Panc1 (cell line): ENCODE results near the gene TRMT61B. TPM values are rescaled to one million over a fixed set of nuclear protein-coding genes. Genes with fewer than 3 reads are reported as not detected.

Experiments used
- ATAC-seq: fragments of 200-7000 bp; cut with Tn5 transposase; 2 replicates; pipeline ENCODE4 v1.9.1; 2020; ENCODE audit warnings: mild to moderate bottlenecking, moderate library complexity
- BruUV-seq: library from RNA; stranded (reverse); fragments of 400-500 nt; replicated peaks from 2 replicates; lab custom pipeline; 2021; lab: Mats Ljungman, UMichigan
- CTCF ChIA-PET: fragments of 300-600 bp; sonication (Branson Sonifier 250); formaldehyde crosslinking; loops from one replicate; lab custom pipeline; 2022; ENCODE audit warnings: antibody characterized with exemption; lab: Charles Lee
- POLR2A ChIA-PET: fragments of 300-600 bp; sonication (Branson Sonifier 250); formaldehyde crosslinking; loops from one replicate; lab custom pipeline; 2022; ENCODE audit warnings: antibody characterized with exemption; lab: Charles Lee
- DNase-seq: peaks from one replicate; pipeline ENCODE4 v3.0.0-alpha.2; 2010; ENCODE audit warnings: low read depth, low spot score
- H3K27ac ChIP-seq: 2 replicates; pipeline ENCODE4 v1.5.1; 2011; ENCODE audit warnings: mild to moderate bottlenecking, low read length, inconsistent platforms
- H3K27me3 ChIP-seq: fragments of 200-500 bp; sonication (Bioruptor generic); 2 replicates; pipeline ENCODE4 v1.6.0; 2014; ENCODE audit warnings: low read length, inconsistent platforms; ENCODE audit not compliant: control insufficient read depth, insufficient read depth
- H3K36me3 ChIP-seq: fragments of 200-500 bp; sonication (Bioruptor generic); 2 replicates; pipeline ENCODE4 v1.5.1; 2014; ENCODE audit warnings: inconsistent platforms, mild to moderate bottlenecking, low read length, moderate library complexity; ENCODE audit not compliant: control insufficient read depth, insufficient read depth
- H3K4me1 ChIP-seq: 2 replicates; pipeline ENCODE4 v1.5.1; 2011; ENCODE audit warnings: inconsistent platforms, mild to moderate bottlenecking, low read length, moderate library complexity; ENCODE audit not compliant: control insufficient read depth, insufficient read depth
- H3K4me3 ChIP-seq, 2 experiments: 2 replicates each; pipeline ENCODE4 v1.5.1; 2011 to 2012; ENCODE audit warnings: low read depth in 2 of 2, low read length in 2 of 2, mild to moderate bottlenecking in 2 of 2, inconsistent platforms in 1 of 2, moderate library complexity in 1 of 2
- H3K9me3 ChIP-seq: fragments of 200-500 bp; sonication (Bioruptor generic); 2 replicates; pipeline ENCODE4 v1.5.1; 2014; ENCODE audit warnings: low read depth, mild to moderate bottlenecking, inconsistent platforms, low read length, moderate library complexity; ENCODE audit not compliant: control insufficient read depth, insufficient read depth
- POLR2AphosphoS5 ChIP-seq: IDR thresholded peaks from 2 replicates; pipeline ENCODE4 v1.6.1; 2012; ENCODE audit warnings: mild to moderate bottlenecking, low read depth, low read length, moderate library complexity
- SIN3A ChIP-seq: IDR thresholded peaks from 2 replicates; pipeline ENCODE4 v1.6.1; 2012; ENCODE audit warnings: low read depth, mild to moderate bottlenecking, low read length, moderate library complexity, borderline replicate concordance; ENCODE audit not compliant: insufficient read depth
- TCF7L2 ChIP-seq: IDR thresholded peaks from 2 replicates; pipeline ENCODE4 v1.6.1; 2011; ENCODE audit warnings: mild to moderate bottlenecking, low read depth, low read length, inconsistent platforms
- in situ Hi-C: cut with HindIII; loops from 2 replicates; pipeline ENCODE4 v1.10.0; 2016; ENCODE audit warnings: low sequenced_read_pairs, low pct_unique_long_range_greater_than_20kb
- intact Hi-C: fragments of 100-400 bp; cut with micrococcal nuclease; formaldehyde crosslinking; loops from one replicate; pipeline ENCODE4 v1.10.0; 2022; ENCODE audit not compliant: unreplicated experiment
- total RNA-seq: library from RNA; stranded (reverse); gene quantifications from one replicate; pipeline ENCODE4 v1.2.1, GENCODE V29; 2021; ENCODE audit not compliant: unreplicated experiment
- TF ChIP-seq, protein P1 (sequence below): fragments of 450-650 bp; IDR thresholded peaks from 2 replicates; pipeline ENCODE4 v1.5.1; 2017; ENCODE audit warnings: mild to moderate bottlenecking
- TF ChIP-seq, protein P2 (sequence below), 2 experiments: IDR thresholded peaks; 2 replicates each; pipeline ENCODE4 v1.6.1; 2011 to 2012; ENCODE audit warnings: low read depth in 2 of 2, control low read depth in 1 of 2, low read length in 1 of 2, mild to moderate bottlenecking in 1 of 2, moderate library complexity in 1 of 2; ENCODE audit not compliant: insufficient read depth in 1 of 2

Gene TRMT61B
- total RNA-seq, 1 experiment from 2014 or later: 14.3 TPM

- H3K4me1 ChIP-seq: peaks cover 10% of the 10 kb centered on the region; the same call in 1 of the 2 replicates
- H3K9me3 ChIP-seq: no peaks in the 10 kb centered on the region
- ATAC-seq (no peak), DNase-seq (no peak)
- in situ Hi-C loops (no loop called here), intact Hi-C loops (no loop called here)
- H3K36me3 ChIP-seq: peaks cover 7% of the 10 kb centered on the region; the same call in 1 of the 2 replicates
- H3K27me3 ChIP-seq: peaks cover 7% of the 10 kb centered on the region; the same call in 1 of the 2 replicates
- no peak overlapping the region for H3K27ac ChIP-seq
- CTCF ChIA-PET: no interaction called here
- POLR2A ChIA-PET: interaction anchor here (0.7 kb wide), 1 partner anchor 21 kb away, joined by 5 read pairs; no protein-coding TSS in a partner anchor
- H3K4me3 ChIP-seq: no peak overlapping the region
- TF ChIP-seq, protein P1, sequence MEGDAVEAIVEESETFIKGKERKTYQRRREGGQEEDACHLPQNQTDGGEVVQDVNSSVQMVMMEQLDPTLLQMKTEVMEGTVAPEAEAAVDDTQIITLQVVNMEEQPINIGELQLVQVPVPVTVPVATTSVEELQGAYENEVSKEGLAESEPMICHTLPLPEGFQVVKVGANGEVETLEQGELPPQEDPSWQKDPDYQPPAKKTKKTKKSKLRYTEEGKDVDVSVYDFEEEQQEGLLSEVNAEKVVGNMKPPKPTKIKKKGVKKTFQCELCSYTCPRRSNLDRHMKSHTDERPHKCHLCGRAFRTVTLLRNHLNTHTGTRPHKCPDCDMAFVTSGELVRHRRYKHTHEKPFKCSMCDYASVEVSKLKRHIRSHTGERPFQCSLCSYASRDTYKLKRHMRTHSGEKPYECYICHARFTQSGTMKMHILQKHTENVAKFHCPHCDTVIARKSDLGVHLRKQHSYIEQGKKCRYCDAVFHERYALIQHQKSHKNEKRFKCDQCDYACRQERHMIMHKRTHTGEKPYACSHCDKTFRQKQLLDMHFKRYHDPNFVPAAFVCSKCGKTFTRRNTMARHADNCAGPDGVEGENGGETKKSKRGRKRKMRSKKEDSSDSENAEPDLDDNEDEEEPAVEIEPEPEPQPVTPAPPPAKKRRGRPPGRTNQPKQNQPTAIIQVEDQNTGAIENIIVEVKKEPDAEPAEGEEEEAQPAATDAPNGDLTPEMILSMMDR: no peak
- TF ChIP-seq TCF7L2 (no peak), POLR2AphosphoS5 (no peak), SIN3A (no peak)
- TF ChIP-seq, protein P2, sequence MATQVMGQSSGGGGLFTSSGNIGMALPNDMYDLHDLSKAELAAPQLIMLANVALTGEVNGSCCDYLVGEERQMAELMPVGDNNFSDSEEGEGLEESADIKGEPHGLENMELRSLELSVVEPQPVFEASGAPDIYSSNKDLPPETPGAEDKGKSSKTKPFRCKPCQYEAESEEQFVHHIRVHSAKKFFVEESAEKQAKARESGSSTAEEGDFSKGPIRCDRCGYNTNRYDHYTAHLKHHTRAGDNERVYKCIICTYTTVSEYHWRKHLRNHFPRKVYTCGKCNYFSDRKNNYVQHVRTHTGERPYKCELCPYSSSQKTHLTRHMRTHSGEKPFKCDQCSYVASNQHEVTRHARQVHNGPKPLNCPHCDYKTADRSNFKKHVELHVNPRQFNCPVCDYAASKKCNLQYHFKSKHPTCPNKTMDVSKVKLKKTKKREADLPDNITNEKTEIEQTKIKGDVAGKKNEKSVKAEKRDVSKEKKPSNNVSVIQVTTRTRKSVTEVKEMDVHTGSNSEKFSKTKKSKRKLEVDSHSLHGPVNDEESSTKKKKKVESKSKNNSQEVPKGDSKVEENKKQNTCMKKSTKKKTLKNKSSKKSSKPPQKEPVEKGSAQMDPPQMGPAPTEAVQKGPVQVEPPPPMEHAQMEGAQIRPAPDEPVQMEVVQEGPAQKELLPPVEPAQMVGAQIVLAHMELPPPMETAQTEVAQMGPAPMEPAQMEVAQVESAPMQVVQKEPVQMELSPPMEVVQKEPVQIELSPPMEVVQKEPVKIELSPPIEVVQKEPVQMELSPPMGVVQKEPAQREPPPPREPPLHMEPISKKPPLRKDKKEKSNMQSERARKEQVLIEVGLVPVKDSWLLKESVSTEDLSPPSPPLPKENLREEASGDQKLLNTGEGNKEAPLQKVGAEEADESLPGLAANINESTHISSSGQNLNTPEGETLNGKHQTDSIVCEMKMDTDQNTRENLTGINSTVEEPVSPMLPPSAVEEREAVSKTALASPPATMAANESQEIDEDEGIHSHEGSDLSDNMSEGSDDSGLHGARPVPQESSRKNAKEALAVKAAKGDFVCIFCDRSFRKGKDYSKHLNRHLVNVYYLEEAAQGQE (IDR thresholded peaks at IDR 0.05; ENCODE audit: insufficient read depth in 1 of 2, low read depth in 2 of 2, low read length in 1 of 2): no peak
- no TSS peak for BruUV-seq
Observed at GRCh38 chr2:28871620-28872019, 1.5 kb upstream of the TRMT61B start.

DNA sequence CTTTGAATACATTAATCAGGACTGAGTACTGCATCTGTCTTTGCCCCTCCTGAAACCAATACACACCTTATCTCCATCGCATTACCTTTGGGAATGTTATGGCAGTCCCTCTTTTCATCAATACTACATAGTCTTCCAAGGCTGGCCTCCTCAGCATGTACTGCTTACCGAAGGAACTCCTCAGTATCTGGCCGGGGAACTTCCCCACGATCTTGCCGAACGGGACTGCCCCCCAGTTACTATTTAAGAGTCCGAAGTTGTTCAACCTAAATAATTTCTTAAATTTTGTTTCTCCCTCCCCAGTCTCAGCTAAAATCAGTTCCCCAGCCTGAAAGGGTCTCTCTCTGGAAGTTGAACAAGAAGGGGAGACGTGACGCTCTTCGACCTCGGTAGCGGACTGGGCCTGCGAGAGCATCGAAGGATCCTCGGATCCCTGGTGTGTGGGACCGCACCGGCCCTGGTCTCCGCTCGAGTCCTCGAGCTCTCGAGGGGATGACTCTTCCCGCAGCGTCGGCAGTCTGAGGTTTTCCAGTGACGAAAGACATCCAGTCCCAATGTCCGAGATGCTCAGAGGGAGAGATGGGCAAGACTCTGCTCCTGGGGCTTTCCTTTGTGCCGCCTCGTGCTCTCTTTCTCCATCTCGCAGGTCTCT lies 489 bp downstream of the TRMT61B start:
- H3K4me3 ChIP-seq: peak overlapping the region; percentile 85 to 95
- H3K4me1 ChIP-seq: peaks cover 10% of the 10 kb centered on the region; the same call in 1 of the 2 replicates
- no peak for TF ChIP-seq POLR2AphosphoS5
- TF ChIP-seq, protein P2 (IDR thresholded peaks at IDR 0.05; ENCODE audit: insufficient read depth in 1 of 2, low read depth in 2 of 2, low read length in 1 of 2): 0 out of 4 replicates have a peak, but pooled peaks of 1 of the 2 experiments have one; percentile 9
- H3K27me3 ChIP-seq: no peaks in the 10 kb centered on the region
- BruUV-seq: no TSS peak
- in situ Hi-C loops (no loop called here), intact Hi-C loops (no loop called here)
- peak overlapping the region; percentile 89 for H3K27ac ChIP-seq
- DNase-seq: no peak
- no peaks in the 10 kb centered on the region for H3K9me3 ChIP-seq
- ChIA-PET POLR2A (no interaction called here), CTCF (no interaction called here)
- peaks cover 7% of the 10 kb centered on the region; the same call in 1 of the 2 replicates for H3K36me3 ChIP-seq
- ATAC-seq: peak; percentile 73
